Body of pancreas (tissue), 4 donors: Measurements from ENCODE around the gene GRIK4.

Experiments
- CTCF ChIP-seq, 7 experiments: fragments of 450-650 bp in 4 of 7; fragments of 200-600 bp in 3 of 7; sonication (generic) in 3 of 7; IDR thresholded peaks; one replicate each; pipeline ENCODE4 v1.5.1; 2016 to 2019; ENCODE audit warnings: antibody characterized with exemption in 7 of 7
- POLR2A ChIP-seq, 3 donors: fragments of 450-650 bp; IDR thresholded peaks; one replicate each; pipeline ENCODE4 v1.6.1; 2016; ENCODE audit warnings: antibody characterized with exemption in 3 of 3, mild to moderate bottlenecking in 2 of 3

- TF ChIP-seq CTCF (IDR thresholded peaks at IDR 0.05): no peak
- TF ChIP-seq POLR2A (IDR thresholded peaks at IDR 0.05): no peak
Observed at GRCh38 chr11:120513436-120514315, 2.1 kb downstream of the GRIK4 start.
